GM12872 (cell line): ENCODE results near the gene ISM1.

Experiments used
- TF ChIP-seq, protein P1 (sequence below): IDR thresholded peaks from 3 replicates; pipeline ENCODE4 v1.5.1; 2011; ENCODE audit warnings: low read depth, mild to moderate bottlenecking, low read length, moderate library complexity; ENCODE audit not compliant: insufficient read depth

The ISM1 gene

DNA sequence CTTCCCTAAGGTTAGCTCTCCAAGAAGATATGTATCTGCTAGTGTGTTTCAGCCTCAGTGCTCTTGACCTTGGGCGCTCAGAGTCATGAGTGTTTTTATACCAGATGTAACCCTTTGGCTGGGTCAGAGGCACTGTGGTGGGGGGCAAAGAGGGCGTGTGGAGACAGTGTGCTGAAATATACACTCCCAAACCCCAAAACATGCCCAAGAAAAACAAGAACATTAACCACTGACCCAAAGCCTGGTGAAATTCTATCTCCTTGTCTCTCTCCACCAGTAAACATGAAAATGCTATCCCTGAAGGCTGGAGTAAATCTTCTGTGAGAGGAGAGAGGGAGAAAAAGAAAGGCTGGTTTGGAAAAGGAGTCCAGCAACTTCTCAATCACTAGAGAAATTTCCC lies 47.9 kb downstream of the ISM1 start:
- TF ChIP-seq, protein P1, sequence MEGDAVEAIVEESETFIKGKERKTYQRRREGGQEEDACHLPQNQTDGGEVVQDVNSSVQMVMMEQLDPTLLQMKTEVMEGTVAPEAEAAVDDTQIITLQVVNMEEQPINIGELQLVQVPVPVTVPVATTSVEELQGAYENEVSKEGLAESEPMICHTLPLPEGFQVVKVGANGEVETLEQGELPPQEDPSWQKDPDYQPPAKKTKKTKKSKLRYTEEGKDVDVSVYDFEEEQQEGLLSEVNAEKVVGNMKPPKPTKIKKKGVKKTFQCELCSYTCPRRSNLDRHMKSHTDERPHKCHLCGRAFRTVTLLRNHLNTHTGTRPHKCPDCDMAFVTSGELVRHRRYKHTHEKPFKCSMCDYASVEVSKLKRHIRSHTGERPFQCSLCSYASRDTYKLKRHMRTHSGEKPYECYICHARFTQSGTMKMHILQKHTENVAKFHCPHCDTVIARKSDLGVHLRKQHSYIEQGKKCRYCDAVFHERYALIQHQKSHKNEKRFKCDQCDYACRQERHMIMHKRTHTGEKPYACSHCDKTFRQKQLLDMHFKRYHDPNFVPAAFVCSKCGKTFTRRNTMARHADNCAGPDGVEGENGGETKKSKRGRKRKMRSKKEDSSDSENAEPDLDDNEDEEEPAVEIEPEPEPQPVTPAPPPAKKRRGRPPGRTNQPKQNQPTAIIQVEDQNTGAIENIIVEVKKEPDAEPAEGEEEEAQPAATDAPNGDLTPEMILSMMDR, result no peak

DNA sequence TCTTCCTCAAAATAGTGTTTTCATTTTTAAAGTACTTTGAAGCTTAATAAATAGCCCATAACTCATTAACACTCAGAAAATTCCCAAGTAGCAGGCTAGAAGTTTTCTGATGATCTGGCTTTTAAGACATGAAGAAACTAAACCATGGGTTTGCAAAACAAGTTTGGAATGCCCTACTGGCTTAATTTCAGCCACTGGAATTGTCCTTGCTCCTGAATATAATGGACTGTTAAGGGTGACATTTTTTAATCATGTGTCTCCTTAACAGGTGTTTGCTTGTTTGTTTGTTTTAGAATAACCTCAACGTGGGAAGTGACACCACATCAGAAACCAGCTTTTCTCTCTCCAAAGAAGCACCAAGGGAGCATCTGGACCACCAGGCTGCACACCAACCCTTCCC lies 49.1 kb downstream of the ISM1 start:
- TF ChIP-seq, protein P1, result no peak

DNA sequence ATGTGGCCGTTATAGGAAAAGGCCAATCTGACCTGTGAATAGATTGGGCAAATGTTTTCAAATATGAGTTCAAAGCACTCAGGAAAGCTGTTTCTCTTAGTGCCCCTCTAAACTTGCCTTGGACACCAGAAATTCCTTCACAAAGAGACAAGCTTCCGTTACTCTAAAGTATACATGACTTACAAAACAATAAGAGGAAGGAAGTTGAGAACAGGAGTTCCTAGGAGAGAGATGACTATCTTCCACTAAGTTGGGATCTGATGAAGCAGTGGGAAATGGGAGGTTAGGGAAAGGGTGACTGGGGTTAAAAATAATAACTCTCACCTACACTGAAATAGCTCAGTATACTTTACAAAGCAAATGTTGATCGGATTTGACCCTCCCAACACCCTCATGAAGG lies 50.0 kb downstream of the ISM1 start:
- TF ChIP-seq, protein P1, result no peak

DNA sequence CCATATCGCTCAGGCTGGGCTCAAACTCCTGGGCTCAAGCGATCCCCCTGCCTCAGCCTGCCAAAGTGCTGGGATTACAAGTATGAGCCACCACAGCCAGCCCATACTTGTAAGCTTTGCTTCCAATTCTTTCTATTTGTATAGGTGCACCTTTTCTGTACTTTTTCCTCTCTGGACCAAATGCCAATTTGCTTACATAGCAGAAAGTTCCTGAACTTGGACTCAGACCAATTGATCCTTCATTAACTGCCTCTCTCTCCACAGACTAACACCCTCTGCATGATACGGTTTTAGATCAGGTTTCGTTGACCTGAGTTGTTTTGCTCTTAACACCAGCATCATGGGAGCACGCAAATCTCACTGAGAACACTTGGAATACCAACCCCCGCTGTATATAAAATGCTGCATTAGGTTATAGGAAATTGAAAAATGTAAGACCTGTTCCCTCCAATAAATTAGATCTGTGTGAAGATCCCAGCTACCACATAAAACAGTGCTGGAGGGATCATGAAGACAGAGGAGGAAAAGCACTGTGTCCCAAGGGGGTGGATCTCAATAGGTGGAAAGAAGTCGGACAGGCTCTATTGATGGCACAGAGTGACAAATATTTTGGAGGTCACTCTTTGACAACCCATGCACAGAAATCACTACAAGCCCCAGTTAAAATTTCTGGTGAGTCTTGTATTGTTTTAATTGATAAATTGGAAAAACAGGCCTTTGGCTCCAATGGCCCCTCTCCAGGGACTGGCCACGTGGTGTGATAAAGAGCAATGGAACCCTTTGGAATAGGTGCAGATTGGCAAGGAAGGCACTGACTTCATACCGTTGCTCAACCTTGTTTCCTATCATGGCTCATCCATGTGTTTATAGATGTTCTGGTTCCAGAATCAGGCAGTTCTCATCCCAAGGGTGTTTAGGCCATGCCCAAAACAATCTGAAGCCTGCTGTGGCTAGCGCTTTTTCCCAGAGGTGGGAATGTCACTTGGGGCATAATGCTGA lies 51.2 kb downstream of the ISM1 start:
- TF ChIP-seq, protein P1, result no peak

DNA sequence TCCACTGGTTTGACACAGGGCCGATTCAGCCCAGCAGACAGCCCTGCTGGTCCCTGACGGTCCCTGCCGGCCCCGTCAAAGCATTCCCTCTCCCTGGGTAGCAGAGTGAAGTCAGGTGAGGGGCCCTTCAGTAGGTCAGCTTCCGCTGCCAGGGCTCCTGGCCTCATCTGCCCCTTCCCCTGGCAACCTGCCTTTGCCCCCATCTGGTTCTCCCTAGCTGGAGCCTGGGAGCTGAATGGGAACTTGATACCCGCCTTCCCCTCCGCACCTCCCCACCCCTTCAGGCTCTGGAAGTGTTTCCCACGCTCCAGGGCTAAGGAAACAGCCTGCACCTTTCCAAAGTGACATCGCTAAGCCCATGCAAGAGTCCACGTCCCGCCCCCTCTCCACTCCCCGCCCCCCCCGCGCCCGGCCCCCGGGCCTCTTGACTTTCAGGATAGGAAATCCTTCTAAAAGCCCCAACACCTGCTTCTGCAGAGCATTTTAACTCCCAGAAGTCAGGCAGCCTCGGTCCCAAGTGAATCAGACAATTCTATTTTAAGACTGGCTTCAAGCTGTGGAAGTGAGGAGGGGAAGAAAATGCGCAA lies 53.3 kb downstream of the ISM1 start:
- TF ChIP-seq, protein P1, result no peak

DNA sequence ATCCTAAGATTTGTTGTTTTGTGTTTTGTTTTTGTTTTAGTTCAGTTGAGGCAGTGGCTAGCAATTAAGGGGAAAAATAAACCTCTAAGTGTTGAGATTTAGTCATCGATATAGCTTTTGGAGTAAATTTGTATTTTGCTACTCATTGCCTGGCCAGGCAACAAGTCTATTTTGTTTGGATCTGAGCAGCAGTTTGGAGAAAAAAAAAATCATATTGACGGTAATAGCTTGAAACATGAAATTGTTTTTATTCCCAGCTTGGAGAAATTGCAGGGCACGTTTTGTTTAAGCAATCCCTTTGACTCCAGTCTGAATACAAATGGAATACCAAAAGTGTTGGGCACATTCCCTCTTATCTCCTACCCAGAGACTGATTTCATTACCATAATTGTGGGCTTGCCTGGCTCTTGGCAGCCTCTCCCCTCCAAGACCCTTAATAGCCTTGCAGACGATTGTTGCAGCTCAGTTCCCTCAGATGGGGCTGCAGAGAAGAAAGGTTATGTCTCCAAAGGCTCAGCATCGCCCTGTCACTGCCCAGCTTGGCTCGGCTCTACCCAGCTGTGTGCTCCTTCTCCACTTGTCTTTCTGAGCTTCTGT lies 56.0 kb downstream of the ISM1 start:
- TF ChIP-seq, protein P1, result no peak

DNA sequence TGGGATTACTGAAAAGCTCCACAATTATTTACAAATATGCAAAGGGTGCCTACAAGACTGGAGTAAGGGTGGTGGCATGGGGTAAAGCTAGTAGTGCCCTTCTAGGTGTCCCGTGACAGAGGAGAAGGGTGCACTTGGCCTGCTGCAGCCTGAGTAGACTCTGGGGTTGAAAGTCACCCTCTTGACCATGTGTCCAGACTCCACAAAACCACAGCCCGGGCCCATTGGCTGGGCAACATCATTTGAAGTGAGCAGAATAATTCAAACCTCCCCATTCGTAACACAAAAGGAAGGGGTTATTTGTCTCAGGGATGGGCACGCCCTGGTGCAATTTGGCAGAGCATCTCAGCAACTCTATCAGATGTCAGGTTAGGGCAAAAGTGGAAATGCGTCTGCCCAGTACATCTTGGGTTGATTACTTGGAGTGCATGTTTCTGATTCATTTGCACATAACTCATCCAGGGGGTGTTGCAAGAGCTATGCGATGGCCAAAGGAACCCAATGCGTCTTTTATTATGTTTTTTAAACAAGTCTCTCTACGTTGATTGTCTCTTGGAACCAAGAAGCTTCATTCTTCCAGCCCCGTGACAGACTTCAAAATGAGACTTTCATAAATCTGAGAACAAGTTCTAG lies 56.7 kb downstream of the ISM1 start:
- TF ChIP-seq, protein P1, result no peak
